Measurements from ENCODE around the gene RMDN3.
A peak's percentile ranks its signal among the peaks of the same experiment; 100 is the strongest.

Gene RMDN3, protein sequence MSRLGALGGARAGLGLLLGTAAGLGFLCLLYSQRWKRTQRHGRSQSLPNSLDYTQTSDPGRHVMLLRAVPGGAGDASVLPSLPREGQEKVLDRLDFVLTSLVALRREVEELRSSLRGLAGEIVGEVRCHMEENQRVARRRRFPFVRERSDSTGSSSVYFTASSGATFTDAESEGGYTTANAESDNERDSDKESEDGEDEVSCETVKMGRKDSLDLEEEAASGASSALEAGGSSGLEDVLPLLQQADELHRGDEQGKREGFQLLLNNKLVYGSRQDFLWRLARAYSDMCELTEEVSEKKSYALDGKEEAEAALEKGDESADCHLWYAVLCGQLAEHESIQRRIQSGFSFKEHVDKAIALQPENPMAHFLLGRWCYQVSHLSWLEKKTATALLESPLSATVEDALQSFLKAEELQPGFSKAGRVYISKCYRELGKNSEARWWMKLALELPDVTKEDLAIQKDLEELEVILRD

DNA sequence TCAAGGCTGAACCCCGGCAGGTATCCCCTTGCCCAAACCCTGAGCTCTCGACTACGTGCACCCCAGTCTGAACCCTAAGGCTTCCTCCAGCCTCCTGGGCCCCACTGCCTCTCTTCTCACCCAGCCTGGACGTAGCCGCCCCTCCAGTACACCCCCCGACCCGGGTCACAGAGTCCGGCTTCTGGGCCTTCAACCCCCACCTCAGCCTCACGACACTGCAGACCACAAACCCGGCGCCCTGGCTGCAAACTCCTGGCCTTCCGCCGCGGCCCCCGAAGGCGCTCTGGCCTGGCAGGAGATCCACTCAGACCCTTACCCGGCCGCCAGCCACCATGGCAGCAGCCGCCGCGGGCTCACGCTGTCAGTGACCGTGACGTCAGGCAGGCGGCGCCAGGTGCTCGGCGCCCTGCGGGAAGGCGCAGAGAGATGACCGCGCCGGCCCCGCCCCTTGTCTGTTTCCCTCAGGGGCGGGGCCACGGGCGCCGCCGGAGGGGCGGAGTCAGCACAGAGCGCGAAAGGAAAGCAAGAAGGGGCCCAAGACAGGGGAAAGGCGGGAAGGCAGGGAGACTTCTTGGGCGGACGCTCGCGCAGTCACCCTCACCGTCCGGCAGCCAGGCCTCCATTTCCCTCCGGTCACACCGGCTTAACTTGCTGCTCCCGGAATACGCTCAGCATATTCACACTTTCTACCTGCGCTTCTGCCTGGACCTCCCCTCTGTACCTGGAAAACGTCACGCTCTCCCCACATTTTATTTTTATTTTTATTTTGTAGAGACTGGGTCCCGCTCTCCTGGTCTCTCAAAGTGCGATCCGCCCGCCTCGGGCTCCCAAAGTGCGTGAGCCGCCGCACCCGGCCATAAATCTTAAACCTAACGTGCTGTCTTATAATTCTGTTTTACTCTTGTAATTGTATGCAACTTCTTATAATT is at the start of gene RMDN3:
TSS of gene RMDN3 (minus strand) at position 372 of the 929 bp plus-strand sequence. CDS start 471 bp downstream, outside the sequence.
- peak; percentile 71 to 87 for DNase-seq

DNA sequence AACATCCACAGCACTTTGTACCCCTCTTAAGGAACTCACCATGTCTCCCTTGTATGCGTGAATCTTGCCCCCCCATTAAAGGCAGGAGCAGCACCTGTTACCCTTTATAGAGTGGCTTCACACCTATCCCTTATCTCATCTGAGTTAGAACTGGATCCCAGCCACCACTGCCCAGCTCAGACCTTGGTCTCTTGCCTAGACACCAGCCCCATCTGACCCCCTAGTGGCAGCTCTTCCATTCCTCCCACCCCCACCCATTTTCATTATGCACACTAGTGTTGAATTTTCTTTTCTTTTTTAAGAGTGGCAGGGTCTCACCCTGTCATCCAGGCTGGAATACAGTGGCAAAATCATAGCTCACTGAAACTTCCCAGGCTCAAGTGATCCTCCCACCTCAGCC is 48.6 kb upstream of the RMDN3 start:
- no peak for DNase-seq

DNA sequence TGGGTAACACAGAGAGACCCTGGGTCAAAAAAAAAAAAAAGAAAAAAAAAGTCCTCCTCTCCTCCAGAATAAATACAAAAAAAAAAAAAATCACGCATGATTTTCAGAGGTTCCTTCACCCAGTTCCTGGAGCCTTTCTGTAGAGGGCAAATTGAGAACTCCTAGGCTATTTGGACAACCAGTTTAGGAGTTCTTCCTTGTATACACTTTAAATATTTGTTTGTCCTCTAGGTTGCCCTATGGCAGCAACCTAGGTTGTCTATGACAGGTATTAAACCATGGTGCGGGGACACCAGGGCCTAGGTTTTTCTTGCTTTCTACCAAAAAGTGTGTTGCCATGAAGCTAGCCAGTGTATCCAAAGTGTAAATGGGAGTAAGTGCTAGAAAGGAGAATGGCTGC is 48.0 kb upstream of the RMDN3 start:
- DNase-seq = no peak

DNA sequence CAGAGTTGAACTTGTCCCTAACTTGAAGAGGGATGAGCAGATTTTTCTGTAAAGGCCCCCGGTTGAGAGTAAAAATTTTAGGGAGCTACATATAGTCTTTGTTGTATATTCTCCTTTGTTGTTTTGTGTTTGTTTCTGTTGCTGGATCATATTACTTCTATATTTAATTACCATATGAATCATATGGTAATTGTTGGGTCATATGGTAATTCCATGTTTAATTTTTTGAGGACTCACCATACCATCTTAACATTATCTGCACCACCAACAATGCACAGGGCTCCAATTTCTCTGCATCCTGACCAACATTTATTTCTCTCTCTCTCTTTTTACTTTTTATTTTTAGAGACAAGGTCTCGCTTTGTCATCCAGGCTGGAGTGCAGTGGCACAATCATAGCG is 44.5 kb upstream of the RMDN3 start:
- DNase-seq = no peak

DNA sequence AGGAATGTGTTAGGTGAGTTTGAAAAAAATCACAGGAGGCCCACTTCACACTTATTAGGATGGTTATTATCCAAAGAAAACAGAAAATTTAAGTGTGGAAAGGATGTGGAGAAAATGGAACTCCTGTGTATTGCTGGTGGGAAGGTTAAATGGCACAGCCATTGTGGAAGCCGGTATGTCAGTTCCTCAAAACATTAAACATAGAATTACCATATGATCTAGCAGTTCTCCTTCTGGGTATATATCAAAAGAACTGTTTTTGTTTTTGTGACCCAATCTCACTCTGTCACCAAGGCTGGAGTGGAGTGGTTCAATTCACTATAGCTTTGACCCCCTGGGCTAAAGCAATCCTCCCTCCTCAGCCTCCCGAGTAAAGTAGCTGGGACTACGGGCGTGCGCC is 41.5 kb upstream of the RMDN3 start:
- DNase-seq = no peak

DNA sequence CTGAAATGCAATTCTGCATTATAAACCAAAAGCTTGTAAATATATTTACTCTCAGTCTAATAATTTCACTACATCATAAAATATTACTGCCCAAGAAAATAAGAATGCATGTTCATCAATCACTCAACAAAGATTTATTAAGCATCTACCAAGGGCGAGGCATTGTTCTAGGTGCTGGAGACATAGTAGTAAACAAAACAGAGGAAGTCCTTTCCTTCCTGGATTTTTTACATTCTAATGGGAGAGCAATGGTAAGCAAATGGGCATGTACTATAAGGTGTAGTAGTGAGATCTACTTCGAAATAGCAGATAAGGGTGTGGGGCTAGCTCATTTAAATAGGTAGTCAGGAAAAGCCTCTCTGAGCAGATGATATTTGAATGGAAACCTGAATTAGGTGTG is 41.0 kb upstream of the RMDN3 start:
- DNase-seq = no peak

DNA sequence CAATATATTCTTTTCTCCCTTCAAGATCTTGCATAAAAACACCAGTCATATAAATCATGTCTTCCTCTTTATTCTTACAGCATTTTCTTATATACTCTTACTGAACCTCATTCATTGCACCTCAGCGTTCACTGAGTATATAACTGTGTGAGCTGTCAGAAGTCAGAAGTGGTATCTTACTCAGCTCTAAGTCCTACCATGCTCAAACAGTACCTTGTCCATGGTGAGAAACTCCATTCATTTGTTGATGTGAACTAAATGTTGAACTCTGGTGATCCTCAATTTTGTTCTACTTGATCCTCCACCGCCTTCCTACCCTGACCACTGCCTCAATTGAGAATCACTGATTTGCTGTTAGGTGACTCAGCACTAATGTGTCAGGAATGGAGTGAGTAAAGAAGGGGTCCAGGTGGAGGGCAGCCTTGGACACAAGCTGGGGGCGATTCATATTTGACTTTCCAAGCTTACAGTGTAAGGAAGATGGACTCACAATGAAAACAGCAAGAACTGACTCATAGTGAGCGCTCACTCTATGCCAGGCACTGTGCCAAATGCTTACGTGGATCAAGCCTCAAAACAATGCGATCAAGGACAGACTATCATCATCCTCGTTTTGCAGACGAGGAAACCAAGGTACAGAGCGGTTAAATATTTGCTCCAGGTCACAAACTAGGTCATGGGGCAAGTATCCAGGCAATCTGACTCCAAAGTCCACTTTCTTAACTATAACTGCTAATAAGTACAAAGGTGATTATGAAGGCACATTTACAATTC is 38.3 kb upstream of the RMDN3 start:
- DNase-seq = no peak

DNA sequence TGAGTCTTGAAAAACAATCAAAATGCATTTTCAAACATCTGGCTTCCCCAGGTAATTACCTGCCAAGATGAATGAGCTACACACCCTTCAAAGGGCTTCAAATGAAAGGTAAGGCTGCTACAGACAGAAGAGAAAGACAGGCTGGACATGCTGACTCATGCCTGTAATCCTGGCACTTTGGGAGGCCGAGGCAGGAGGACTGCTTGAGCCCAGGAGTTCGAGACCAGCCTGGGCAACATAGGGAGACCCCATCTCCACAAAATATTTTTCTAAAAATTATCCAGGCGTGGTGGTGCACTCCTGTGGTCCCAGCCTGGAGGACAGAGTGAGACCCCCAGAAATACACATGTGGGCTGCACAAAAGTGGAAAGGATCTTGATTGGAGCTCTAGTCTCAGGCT is 37.3 kb upstream of the RMDN3 start:
- DNase-seq = no peak

DNA sequence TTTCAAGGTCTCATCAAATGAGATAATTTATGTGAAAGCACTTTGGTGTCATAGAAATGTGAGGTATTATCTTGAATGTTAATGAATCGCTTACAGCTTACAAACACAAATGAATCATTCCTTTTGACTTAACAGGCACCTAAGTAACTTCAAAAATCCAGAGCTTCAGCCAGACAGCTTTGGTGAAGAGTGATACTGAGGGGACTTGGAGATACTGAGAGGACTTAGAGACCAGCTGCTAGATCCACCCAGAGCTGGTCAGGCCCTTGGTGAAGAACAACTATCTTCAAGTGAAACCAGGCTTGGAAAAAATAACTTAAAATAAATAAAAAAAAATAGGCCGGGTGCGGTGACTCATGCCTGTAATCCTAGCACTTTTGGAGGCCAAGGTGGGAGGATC is 35.7 kb upstream of the RMDN3 start:
- no peak for DNase-seq

DNA sequence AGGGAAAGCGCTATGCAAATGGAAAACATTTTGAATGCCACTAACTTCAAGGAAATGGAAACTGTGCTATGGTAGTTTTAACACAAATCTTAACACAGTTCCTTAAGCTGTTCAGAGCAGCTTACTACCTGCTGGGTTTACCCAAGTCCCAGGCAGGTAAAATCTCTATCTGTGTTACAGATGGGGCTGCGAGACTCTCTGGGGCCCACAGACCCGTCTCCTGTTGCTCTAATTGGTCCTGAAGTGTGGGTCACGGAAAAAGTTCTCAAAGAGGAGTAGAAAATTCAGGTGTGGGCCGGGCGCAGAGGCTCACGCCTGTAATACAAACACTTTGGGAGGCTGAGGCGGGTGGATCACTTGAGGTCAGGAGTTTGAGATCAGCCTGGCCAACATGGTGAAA is 34.9 kb upstream of the RMDN3 start:
- no peak for DNase-seq

DNA sequence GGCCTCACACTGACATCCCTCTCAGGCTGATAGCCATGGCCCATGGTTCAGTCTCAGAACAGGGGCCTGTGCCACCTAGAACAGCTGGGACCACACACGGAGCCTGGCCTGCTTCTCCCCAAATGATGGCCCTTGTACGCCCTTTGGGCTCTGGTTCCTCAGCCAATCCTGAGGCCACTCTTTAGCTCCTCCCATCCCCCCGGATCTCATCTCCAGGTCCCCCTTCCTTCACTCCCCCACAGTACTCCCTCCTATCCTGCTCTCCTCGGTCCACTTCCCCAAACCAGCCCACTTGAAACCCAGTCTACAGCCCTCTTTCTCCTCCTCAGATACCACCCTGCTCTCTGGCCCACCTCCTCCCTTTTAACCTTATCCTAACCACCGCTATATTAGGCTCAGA is 34.1 kb upstream of the RMDN3 start:
- no peak for DNase-seq

DNA sequence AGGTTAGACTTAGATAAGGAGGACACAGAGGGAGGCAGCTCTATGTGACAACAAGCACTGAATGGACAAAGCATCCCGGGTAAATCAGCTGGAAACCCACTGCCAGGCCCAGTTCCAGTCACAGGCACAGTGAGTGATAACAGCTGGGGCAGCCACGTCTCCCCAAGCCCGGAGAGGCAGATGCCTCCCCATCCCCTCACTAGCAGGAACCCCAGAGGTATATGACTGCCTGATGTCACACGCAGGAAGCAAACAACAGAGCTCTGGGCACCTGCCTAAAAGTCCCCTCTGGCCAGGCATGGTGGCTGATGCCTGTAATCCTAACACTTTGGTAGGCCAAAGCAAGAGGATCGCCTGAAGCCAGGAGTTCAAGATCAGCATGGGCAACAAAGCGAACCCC is 32.9 kb upstream of the RMDN3 start:
- DNase-seq = no peak

DNA sequence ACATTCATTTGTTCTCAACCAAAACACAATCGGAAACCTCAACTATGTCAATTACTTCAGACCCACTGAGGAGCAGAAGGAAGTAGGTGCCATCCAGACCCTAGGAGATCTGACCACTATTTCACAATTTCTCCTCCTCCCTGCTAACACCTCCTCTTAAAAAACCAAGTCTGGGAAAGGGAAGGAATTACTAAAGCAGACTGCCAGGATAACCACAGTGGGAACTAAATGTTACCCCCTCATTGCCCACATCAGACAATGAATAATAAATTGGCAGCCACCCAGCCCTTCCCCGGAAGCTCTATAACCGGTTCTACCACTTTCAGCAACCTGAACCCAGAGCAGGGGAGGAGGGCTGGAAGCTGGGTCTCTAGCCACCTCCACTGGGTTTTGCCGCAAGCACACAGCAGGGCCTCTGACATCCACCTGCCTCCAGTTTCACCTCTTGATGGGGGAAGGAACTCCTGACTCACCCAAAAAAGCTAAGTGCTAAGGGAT is 32.3 kb upstream of the RMDN3 start:
- no peak for DNase-seq

DNA sequence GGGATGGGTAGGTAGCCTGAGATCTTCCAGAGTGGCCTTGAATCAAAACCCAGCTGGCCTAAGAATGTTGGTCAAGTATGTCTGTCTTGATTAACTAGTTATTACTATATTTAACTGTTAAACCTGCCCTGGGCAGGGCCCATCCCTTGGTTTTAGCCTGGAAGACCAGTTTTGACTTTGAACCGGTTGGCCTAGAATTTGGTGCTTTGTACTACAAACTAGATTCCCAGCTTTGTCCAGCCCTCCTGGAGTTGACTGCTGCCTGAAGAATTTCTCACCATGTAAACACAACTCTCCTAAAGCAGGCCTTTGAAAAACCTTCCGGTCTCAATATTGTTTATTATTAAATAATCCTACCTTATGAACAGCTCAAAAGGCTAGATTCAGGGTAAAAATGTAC is 30.8 kb upstream of the RMDN3 start:
- no peak for DNase-seq

DNA sequence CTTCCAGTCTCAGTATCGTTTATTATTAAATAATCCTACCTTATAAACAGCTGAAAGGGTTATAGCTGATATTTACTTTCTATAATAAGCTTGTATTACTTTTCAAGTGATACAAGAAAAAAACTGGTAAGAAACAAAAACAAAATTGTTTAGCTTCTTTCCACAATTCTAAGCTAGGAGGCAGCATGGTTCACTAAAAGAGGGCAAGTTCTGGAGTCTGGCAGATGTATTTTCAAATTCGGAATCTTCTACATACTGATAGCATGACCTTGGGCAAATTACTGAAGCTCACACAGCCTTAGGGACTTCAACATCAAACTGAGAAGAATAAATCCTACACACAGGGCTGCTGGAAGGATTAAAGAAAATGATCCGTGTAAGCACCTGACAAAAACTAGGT is 30.1 kb upstream of the RMDN3 start:
- DNase-seq = no peak

DNA sequence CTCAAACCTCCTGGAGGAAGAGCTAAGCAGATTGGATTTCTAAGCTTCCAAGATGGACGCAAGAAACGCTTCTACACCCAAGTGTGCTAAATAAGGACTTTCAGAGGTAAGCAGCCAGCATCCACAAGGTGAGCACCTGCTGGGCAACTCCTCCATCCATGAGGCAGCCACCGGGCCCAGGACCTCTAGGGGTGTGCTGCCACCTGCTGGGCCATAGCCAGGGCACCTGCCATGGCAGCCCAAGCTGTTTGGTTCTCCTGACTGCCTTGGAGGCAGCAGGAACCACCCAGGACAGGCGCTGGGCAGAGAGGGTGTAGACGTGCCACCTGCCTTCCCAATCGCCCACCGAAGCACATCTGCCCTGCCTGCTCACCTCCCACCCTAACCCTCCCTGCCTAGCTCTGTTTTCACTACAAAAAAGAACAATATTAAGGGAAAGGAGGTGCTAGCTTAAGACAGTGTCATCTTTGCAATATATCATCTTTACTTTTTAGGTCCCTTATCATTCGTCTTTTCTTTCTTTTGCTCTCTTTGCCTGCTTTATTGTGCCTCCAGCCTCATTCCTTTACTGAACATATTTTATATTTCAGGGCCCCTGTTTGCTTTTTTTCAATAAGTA is 27.7 kb upstream of the RMDN3 start:
- DNase-seq = peak; percentile 48 to 50

DNA sequence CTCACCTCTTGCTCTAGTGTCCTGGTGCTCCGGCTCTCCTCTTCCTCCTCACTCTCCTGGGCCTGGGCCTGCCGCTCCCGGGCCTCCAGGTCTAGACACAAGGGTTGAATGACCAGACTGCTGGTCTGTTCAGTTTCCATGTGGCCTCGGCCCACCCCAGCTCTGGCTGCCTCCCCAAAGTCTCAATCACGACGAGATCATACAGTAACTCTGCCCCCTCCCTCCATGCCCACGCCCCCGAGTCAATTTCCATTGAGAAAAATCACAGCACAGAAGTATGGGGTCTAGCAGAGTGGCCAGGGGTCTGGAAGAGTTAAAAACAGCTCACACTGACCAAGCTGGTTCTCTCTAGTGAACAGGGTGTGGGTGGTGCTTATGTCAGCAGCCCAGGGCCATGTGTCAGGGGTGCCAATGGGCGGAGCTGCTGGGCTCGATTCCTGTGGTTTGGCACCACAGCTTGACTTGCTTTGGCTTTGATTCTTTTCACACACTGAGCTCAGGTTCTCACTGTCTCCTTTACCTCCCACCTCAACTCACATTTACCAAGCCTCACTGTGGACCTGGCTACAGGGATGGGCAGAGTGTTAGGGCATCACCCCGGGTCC is 21.6 kb upstream of the RMDN3 start:
- no peak for DNase-seq

DNA sequence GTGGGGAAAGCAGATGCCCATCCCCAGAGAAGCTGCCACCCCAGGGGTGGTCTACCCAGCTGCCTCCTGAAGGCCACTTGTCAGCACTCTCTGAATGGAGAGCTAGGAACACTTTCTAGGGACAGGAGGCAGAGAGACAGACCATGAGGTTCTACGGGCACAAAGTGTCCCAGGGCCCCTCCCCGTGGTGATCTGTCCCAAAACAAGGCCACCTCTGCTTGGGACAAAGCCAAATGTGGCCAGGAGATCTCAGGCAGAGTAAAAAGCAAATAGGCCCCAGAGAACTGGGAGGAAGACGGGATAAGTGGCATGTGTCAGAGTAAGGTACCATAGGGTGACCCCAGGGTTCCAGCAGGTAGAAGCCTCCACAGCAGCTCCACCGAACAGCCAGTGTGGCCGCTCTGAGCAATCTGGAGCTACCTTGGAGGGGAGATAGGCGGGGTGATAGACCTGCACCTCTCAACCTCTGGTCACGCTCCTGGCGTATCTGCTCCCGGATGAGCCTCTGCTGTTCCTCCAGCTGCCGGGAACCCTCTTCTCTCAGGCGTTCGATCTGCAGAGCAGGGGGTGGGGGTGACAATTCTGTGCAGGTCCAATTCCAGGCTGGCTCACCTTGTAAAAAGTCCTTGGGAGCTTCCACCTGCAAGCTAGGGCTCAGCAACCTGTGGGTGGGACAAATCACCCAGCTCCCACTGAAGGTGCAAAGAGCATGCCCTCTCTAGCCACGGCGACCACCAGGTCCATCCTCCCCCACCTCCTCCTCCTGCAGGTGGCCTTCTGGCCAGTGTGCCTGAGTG is 20.9 kb upstream of the RMDN3 start:
- DNase-seq = no peak

DNA sequence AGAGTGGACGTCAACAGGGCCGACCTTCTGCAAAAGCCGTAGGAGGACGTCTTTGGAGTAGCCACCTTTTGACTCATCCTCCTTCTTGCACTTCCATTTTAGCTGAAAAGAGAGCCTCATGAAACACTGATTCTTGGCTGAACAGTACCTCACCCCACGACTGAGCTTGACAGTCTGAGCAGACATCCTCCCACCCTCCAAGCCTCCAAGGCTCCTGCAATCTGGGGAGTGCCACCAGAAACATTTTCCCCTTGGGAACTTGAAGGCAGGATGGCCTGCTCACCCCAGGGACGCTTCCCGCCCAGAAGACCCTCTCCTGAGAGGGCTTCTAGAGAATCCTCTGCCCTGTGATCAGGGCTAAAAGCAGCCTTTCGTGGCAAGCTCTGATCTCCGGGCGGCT is 20.0 kb upstream of the RMDN3 start:
- no peak for DNase-seq

DNA sequence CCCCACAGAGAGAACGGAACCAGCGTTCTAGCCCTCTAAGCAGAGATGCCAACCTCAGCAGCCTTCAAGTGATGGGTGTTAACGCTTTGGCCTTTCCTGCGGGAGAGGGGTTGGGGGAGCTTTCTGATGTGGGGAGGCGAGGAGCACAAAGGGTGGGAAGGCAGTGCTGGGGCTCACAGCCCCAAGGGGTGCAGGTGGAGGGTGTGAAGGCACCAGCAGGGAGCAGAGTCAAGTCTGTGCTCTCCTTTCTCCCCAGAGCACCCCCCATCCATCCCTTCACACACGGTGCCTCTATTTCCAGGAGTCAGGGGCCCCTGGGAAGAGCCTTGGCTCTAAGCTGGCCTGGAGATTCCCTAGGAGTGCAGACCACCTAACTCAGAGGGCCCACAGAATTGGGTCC is 18.8 kb upstream of the RMDN3 start:
- no peak for DNase-seq

DNA sequence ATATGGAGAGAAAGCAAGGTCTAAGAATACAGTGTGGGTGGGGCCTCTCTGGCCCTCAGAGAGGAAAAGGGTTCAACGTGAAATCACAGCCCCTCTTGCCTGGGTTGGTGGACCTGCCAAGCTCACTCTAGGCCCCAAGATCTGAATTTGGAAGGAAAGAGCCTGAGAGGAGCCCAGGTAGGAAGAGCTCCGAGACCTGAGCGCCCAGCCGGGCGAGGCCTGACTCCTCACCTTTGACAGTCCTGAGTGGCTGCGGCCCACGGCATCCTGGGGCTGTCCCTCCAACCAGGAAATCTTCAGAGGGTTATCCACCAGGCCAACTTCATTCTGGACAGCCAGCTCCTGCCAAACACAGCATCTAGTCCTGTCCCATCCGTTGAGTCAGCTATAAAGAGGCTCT is 18.4 kb upstream of the RMDN3 start:
- DNase-seq = no peak
